NCI-H2196 (cell line): ENCODE data around the gene CES2.
"Not testable (repeated sequence)": the region's sequence is repeated elsewhere in the genome, so short reads cannot be mapped to it uniquely, and the experiment has no call there.

Experiments used
- DNase-seq: peaks from one replicate; lab custom pipeline; 2025; ENCODE audit not compliant: unreplicated experiment; lab: John Stamatoyannopoulos, UW

The CES2 gene

DNA sequence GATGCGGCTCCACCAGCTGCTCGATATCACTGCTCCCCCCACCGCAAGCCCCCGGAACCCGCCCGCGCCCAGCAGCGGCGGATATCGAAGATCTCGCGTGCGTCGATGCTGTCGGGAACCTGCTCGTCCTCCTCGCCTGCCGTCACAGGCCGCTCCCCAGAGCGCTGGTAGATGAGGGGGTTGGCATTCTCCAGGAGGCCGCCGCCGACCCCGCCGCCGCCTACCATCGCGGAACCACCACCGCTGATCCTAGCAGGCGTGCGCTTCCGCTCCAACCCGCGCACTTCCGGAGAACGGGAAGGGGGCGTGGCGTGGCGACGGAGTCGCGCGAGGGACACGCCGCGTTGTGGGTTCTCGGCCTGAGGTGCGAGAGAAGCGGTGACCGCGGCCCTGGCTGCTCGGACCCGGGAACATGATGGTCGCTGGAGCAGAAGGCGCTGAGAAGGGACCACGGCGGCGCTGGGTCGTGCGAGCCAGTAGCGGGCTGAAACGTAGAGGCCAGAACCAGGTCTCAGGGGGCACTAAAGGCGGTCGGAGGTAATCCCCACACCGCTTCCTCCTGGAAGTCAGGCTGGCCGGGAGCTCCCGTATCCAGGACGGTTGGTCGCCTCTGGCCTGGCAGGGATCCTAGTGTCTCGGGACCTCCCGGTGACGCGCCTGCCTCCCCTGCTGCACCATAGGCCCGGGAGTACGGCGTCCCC, 1.0 kb upstream of the CES2 start, which contains the start of gene CIAO2B:
TSS of gene CIAO2B (minus strand) at position 265 of the 701 bp plus-strand sequence. CDS start at position 227, 38 bp downstream.
- DNase-seq: peak; percentile 67

DNA sequence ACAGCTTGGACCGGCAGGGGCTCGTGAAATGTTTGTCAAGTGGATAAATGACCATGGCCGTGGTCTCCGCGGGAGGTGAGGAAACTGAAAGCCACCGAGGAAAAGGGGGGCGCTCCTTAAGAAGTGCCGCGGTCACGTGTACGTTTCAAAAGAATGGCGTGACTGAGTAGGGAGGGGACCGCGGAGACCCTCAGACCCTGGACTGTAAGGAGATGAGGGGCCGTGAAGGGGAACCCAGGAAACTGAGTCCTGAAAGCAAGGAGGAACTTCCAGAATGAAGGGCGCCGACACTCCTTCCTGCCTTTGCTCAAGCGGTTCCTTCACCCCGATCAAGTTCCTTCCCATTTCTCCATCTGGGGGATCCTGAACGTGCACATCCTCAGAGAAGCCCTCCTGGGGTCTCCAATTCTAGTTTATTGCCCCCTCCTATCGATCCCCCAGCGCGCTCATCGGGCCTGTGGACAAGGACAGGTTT, 440 bp upstream of the CES2 start:
- DNase-seq: not testable (repeated sequence)

GRCh38 chr16:66936462-66936861, 1.1 kb downstream of the CES2 start:
- DNase-seq: no peak

DNA sequence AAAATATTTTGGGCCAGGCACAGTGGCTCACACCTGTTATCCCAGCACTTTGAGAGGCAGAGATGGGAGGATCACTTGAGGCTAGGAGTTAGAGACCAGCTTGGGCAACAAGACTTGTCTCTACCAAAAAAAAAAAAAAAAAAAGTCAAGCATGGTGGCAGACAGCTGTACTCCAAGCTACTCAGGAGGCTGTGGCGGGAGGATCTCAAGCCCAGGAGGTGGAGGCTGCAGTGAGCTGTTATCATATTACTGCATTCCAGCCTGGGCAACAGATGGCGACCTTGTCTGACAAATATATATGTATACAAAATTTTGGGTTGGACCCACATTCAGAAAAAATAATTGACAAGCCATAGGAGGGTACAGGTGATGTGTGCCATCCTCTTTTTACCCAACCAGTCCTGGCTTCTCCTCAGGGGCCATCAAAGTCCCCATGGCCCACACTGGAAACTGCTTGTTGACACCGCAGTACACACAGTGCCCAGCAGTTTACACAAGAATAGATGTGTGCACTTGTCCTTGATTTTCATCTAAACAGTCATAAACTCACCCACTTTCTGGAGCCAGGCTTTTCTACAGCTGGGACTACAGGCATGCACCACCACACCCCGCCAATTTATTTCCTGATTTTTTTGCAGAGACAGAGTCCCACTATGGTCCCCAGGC, 1.7 kb downstream of the CES2 start:
- DNase-seq: no peak

GRCh38 chr16:66937725-66938337, 2.5 kb downstream of the CES2 start:
- no peak for DNase-seq

DNA sequence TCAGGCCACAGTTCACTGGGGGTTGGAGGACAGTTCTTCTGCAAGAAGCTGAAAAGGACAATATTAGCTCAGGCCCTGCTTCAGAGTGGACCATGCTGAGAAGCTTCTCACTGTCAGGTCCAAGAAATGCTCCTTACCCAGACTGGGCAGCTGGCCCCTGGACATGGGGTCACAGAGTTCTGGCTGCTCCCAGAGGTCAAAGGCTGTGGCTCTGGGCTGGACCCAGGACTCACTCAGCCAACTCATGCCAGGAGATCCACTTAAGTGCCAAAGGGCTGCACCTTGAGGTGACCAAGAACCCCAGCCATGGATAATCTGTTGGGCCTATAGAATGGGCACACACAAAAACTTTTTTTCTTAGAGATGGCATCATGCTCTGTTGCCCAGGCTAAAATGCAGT, 4.0 kb downstream of the CES2 start:
- DNase-seq: no peak

- DNase-seq: no peak
These were observed 4.9 kb downstream of the CES2 start for GRCh38 chr16:66940236-66940635.

DNA sequence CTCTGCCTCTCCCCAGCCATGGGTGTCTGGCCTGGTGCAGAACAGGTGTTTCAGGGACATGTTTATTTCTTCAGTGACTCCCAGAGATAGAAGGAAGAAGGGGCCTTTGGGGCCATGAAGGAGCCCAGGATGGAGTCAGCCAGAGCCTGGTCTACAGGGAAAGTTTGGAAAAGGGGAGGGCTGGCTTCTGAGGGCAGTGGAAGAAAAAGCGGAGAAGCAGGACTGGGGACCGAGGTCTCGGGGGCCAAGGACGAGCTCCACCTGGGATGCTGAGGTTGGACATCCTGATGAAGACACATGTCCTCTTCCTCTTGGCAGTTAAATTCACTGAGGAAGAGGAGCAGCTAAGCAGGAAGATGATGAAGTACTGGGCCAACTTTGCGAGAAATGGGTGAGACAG, 7.7 kb downstream of the CES2 start:
- no peak for DNase-seq

- DNase-seq: no peak
These were observed 8.2 kb downstream of the CES2 start for GRCh38 chr16:66943426-66944053.

DNA sequence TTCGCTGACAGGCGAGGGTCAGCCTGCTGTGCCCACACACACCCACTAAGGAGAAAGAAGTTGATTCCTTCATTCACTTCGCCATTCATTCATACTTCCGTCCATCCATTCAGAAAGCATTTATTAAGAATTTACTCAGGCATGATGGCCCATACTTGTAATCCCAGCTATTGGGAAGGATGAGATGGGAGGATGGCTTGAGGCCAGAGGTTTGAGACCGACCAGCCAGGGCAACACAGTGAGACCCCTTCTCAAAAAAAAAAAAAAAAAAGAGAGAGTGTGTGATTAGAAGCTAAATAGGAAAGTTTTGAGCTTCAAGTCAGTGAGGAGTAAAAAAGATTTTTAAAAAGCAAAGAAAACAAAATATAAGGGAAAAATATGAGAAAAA, 8.7 kb downstream of the CES2 start:
- DNase-seq: no peak

DNA sequence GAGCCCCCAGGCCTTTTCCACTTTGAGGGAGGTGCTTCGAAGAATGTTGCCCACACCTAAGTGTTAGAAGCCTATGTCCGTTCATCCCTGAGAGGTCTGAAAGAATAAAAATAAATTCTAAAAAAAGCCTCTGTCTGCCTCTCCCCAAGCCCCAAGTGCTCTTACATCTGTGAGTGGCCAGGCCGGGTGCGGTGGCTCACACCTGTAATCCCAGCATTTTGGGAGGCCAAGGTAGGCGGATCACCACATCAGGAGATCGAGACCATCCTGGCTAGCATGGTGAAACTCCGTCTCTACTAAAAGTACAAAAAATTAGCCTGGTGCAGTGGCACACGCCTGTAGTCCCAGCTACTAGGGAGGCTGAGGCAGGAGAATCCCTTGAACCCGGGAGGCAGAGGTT, 9.7 kb downstream of the CES2 start:
- DNase-seq: not testable (repeated sequence)

DNA sequence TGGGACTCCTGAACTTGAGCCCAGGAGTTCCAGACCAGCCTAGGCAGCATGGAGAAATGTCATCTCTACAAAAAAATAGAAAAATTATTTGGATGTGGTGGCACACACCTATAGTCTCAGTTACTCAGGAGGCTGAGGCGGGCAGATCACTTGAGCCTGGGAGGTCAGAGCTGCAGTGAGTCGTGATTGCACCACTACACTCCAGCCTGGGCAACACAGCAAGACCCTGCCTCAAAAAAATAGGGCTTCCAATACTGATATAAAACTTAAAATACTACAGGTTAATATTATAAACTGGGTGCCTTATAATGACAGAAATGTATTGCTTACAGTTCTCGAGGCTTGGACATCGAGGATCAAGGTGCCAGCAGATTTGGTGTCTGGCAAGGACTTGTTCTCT, 10.6 kb downstream of the CES2 start:
- no peak for DNase-seq

- DNase-seq: no peak
These were observed 11.2 kb downstream of the CES2 start for GRCh38 chr16:66946541-66946940.

GRCh38 chr16:66946974-66947301, 11.6 kb downstream of the CES2 start:
- DNase-seq: no peak

DNA sequence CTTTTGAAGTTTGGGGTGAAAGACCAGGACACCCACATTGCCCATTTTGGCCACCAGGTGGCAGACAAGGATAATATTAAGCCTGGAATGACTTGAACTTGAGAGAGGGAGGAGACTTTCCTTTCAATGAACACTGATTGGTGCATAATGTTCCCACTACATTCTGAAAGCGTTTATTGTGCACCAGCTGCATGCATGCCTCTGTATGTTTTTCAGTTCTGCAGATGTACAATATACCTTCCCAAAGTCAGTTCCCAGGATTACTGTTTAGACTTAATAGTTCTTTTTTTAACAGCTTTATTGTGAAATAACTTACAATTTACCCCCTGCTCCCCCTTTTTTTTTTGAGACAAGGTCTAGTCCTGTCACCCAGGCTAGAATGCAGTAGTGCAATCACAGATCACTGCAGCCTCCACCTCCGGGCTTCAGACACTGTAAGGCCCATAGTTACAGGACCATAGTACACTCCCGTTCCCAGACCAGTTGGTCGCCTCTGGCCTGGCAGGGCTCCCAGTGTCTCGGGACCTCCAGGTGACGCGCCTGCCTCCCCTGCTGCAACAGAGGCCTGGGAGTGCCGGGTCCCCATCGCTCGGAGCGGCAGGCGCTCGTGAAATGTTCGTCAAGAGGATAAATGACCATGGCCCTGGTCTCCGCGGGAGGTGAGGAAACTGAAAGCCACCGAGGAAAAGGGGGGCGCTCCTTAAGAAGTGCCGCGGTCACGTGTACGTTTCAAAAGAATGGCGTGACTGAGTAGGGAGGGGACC, 12.2 kb downstream of the CES2 start:
- DNase-seq: peak; percentile 60

DNA sequence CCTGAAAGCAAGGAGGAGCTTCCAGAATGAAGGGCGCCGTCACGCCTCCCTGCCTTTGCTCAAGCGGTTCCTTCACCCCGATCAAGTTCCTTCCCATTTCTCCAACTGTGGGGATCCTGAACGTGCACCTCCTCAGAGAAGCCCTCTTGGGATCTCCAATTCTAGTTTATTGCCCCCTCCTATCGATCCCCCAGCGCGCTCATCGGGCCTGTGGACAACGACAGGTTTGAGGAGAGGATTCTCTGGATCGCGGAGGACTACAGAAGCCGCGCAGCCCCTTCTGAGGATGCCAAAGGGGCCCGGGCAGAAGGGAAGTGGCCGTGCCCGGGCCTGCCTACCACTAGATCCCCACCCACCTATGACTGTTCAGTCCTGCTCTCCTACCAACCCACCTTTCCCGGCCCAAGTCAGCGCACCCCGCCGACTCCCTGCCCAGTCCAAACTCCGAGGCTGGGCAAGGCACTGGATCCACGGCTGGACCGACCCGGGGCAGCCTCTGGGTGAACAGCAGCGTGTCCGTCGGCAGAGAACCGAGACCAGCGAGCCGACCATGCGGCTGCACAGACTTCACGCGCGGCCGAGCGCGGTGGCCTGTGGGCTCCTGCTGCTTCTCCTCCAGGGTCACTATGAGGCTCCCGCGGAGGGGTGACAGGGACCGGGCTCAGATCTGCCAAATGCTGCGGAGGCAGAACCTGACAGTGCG, 13.0 kb downstream of the CES2 start:
- no peak for DNase-seq

DNA sequence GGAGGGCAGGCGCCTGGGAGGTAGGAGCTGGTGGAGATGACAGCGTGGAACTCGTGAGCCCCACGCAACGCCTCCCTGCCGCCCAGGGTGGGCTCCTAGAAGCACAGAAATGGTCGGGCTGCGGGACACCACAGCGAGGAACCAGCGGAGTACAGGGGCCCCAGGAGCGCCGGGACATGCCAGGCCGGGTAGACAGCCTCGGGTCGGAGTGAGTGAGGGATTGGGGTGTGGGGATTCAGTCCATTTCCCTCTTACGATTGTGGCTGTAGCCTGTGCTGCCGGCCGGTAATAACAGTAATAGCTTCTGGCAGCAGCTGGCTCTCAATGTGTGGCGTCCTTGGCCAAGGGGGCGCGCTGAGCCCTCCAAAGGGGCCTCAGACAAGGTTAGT, 13.5 kb downstream of the CES2 start:
- DNase-seq: no peak

GRCh38 chr16:66949472-66949871, 14.2 kb downstream of the CES2 start:
- no peak for DNase-seq

GRCh38 chr16:66950437-66950836, 15.1 kb downstream of the CES2 start:
- no peak for DNase-seq

DNA sequence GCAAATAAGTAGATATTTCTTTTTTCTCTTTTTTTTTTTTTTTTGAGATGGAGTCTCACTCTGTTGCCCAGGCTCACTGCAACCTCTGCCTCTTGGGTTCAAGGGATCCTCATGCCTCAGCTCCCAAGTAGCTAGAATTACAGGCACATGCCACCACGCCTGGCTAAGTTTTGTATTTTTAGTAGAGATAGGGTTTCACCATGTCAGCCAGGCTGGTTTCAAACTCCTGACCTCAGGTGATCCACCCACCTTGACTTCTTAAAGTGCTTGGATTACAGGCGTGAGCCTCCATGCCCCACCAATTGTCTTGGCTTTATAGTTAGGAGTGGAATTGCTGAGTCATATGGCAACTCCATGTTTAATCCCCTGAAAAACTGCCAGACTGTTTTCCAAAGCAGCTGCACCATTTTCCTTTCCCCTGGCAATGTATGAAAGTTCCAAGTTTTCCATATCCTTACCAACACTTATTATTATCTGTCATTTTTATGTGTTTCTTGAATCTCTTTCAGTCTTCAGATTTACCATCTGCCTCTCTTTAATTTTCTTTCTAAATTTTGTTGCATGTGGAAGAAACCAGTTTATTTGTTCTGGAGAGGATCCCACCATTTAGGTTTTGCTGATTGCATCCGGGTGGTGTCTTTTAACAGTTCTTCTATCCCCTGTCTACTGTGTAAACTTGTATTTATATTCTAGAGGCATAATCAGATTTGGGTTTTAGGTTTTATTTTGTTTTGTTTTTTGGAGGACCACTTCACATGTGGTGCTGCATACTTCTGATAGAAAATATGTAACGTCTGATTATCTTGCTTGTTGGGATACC, 15.9 kb downstream of the CES2 start:
- no peak for DNase-seq
